ENCODE data around the gene BCL7B. TPM values are rescaled to one million over a fixed set of nuclear protein-coding genes. Genes with fewer than 3 reads are reported as not detected.

Gene BCL7B
- total and polyA plus RNA-seq, 2 of the 4 experiments (the other 2 are of a cell fraction), result 7.2 to 51.3 TPM

GRCh38 chr7:73520673-73521635 is 36.5 kb downstream of the BCL7B start:
- peak; percentile 30 for DNase-seq

More at GRCh38 chr7:73520673-73521635, 36.5 kb downstream of the BCL7B start:
- Histone ChIP-seq H3K4me2 (ENCODE audit: low read depth, low read length) (peak overlapping the region; percentile 89), H3K79me1 (ENCODE audit: low read depth in 1 of 2, low read length in 2 of 2) (peaks cover 0 to 22% of the 10 kb centered on the region in 2 experiments; a peak in 2 of 4 replicates), H4K20me1 (ENCODE audit: insufficient read depth, low read length) (peaks cover 45% of the 10 kb centered on the region), H3K27ac (ENCODE audit: insufficient read depth, low read length) (peak overlapping the region; percentile 98), H3K27me3 (ENCODE audit: control insufficient read depth, insufficient read depth, low read length) (no peaks in the 10 kb centered on the region), H3K18ac (ENCODE audit: low read depth, low read length) (peak overlapping the region; percentile 50), H3K9ac (ENCODE audit: low read depth, low read length) (peak overlapping the region; percentile 99), H4K91ac (ENCODE audit: insufficient read depth, low read depth, low read length) (peak overlapping the region; percentile 20), H3K4me3 (ENCODE audit: insufficient read depth, low read depth, low read length) (peak overlapping the region; percentile 60), H2AK5ac (ENCODE audit: low read depth, low read length) (peak overlapping the region; percentile 78), H2AK9ac (replicated peaks; ENCODE audit: low read depth, low read length, poor library complexity) (peak overlapping the region; percentile 94), H3K36me3 (ENCODE audit: control insufficient read depth, insufficient read depth, low read length) (peaks cover 8% of the 10 kb centered on the region), H3K9me3 (ENCODE audit: control insufficient read depth, insufficient read depth, low read length) (no peaks in the 10 kb centered on the region), H2BK15ac (ENCODE audit: low read depth, low read length) (no peak overlapping the region), H2BK20ac (ENCODE audit: low read depth, low read length) (no peak overlapping the region), H3K56ac (ENCODE audit: extremely low read depth, insufficient read depth, low read length) (peak overlapping the region; percentile 61), H3K9me1 (ENCODE audit: insufficient read depth, low read length) (peaks cover 5% of the 10 kb centered on the region), H4K8ac (ENCODE audit: low read depth in 2 of 2, low read length in 2 of 2) (peak overlapping the region; percentile 20; a peak in 3 of 4 replicates), H3K23ac (ENCODE audit: low read depth, low read length) (peak overlapping the region; percentile 92), H2AFZ (replicated peaks; ENCODE audit: low read length, poor library complexity) (peak overlapping the region; percentile 93), H2BK5ac (ENCODE audit: low read depth, low read length, poor library complexity, severe bottlenecking) (peak overlapping the region; percentile 75), H3K14ac (replicated peaks; ENCODE audit: low read depth, low read length) (peak overlapping the region; percentile 54), H3K4ac (ENCODE audit: low read depth, low read length) (peak overlapping the region; percentile 73), H4K5ac (ENCODE audit: low read depth, low read length) (peak overlapping the region; percentile 7; the same call in 1 of the 2 replicates), H2BK120ac (ENCODE audit: low read depth, low read length) (no peak overlapping the region), H3K4me1 (ENCODE audit: control insufficient read depth, insufficient read depth, low read length) (peaks cover 6% of the 10 kb centered on the region)
- ATAC-seq (ENCODE audit: low read depth), result no peak
- in situ Hi-C loops (cut with MboI; ENCODE audit: low sequenced_read_pairs), result no loop called here
- intact Hi-C loops (cut with micrococcal nuclease), result loop anchor here (5.0 kb wide), 1 partner anchor 146 kb away; the partner anchor contains the start of gene VPS37D
- ChIA-PET POLR2A (ENCODE audit: unreplicated experiment) (interaction anchor here (0.6 kb wide), 2 partner anchors 56 to 183 kb away, joined by 7 to 10 read pairs; no protein-coding TSS in a partner anchor), CTCF (interaction anchor here (0.7 to 0.8 kb wide), 2 partner anchors 26 to 196 kb away, joined by 3 read pairs; no protein-coding TSS in a partner anchor)
- dilution Hi-C loops (cut with HindIII; ENCODE audit: low sequenced_read_pairs, unreplicated experiment), result no loop called here
- BruUV-seq (replicated peaks), result no TSS peak
- 0% methylated on average over 15 of the region's 36 CpGs; no CpG with 5 or more reads in 1 of the 2 experiments for WGBS, 2 experiments (ENCODE audit: extremely low coverage in 2 of 2, insufficient read length in 1 of 2)
- TF ChIP-seq MAFK (IDR thresholded peaks at IDR 0.05; ENCODE audit: low read depth, low read length) (no peak), RFX5 (IDR thresholded peaks at IDR 0.05; ENCODE audit: low read depth, low read length) (no peak), BHLHE40 (IDR thresholded peaks at IDR 0.05; ENCODE audit: low read depth, low read length) (no peak), CTCF (conservative IDR thresholded peaks at IDR 0.05; ENCODE audit: low read depth, low read length) (no peak), CEBPB (IDR thresholded peaks at IDR 0.05; ENCODE audit: low read depth, low read length) (peak; percentile 56)
